ENCODE measurements around the gene RELN.

DNA sequence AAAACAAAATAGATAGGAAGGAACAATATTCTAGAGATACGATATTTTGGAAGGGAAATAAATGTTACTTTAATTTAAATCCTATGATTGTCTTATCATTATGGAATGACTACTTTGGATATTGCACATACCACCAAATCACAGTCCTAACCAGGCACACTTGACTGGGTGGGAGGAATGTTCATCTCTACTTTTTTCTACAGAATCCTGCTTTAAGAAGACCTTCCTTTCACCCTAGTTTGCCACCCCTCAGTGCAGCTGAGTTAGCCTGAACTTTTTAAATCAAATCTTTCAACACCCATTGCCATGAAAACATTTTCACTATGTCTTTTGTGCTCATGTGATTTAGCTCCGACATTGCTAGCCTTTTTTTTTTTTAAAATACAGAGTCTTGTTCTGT, 38.1 kb downstream of the RELN start:
- TF ChIP-seq, protein P1, sequence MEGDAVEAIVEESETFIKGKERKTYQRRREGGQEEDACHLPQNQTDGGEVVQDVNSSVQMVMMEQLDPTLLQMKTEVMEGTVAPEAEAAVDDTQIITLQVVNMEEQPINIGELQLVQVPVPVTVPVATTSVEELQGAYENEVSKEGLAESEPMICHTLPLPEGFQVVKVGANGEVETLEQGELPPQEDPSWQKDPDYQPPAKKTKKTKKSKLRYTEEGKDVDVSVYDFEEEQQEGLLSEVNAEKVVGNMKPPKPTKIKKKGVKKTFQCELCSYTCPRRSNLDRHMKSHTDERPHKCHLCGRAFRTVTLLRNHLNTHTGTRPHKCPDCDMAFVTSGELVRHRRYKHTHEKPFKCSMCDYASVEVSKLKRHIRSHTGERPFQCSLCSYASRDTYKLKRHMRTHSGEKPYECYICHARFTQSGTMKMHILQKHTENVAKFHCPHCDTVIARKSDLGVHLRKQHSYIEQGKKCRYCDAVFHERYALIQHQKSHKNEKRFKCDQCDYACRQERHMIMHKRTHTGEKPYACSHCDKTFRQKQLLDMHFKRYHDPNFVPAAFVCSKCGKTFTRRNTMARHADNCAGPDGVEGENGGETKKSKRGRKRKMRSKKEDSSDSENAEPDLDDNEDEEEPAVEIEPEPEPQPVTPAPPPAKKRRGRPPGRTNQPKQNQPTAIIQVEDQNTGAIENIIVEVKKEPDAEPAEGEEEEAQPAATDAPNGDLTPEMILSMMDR (IDR thresholded peaks at IDR 0.05), result no peak
- no peak for TF ChIP-seq ZFX (IDR thresholded peaks at IDR 0.05; ENCODE audit: borderline replicate concordance)

Measured in 22Rv1 (cell line).